Kidney tubule cell (primary cell): ENCODE data around the gene CD72.
A peak's percentile ranks its signal among the peaks of the same experiment; 100 is the strongest.
"Not testable (repeated sequence)": the region's sequence is repeated elsewhere in the genome, so short reads cannot be mapped to it uniquely, and the experiment has no call there.

Experiments
- DNase-seq: peaks from one replicate; pipeline ENCODE4 v3.0.0-alpha.2; 2018; ENCODE audit warnings: low spot score

The CD72 gene

GRCh38 chr9:35649431-35650340, 31.5 kb upstream of the CD72 start:
- no peak for DNase-seq

GRCh38 chr9:35646533-35647265, 28.5 kb upstream of the CD72 start:
- DNase-seq = peak; percentile 91

- DNase-seq = peak; percentile 74
Measured at GRCh38 chr9:35646153-35646532, 27.9 kb upstream of the CD72 start.

- DNase-seq = not testable (repeated sequence)
Measured at GRCh38 chr9:35645736-35646135, 27.5 kb upstream of the CD72 start.

GRCh38 chr9:35643046-35643445, 24.8 kb upstream of the CD72 start:
- no peak for DNase-seq

- DNase-seq = not testable (repeated sequence)
Measured at GRCh38 chr9:35641478-35641877, 23.3 kb upstream of the CD72 start.

GRCh38 chr9:35640431-35640830, 22.2 kb upstream of the CD72 start:
- not testable (repeated sequence) for DNase-seq

GRCh38 chr9:35639631-35640030, 21.4 kb upstream of the CD72 start:
- no peak for DNase-seq

GRCh38 chr9:35639225-35639624, 21.0 kb upstream of the CD72 start:
- DNase-seq = not testable (repeated sequence)

- not testable (repeated sequence) for DNase-seq
Measured at GRCh38 chr9:35638751-35639150, 20.5 kb upstream of the CD72 start.

- DNase-seq = not testable (repeated sequence)
Measured at GRCh38 chr9:35637427-35637955, 19.3 kb upstream of the CD72 start.

GRCh38 chr9:35636877-35637246, 18.6 kb upstream of the CD72 start:
- DNase-seq = not testable (repeated sequence)

GRCh38 chr9:35636135-35636876, 18.1 kb upstream of the CD72 start:
- no peak for DNase-seq

GRCh38 chr9:35635730-35636129, 17.5 kb upstream of the CD72 start:
- DNase-seq = no peak

- no peak for DNase-seq
Measured at GRCh38 chr9:35629597-35629996, 11.4 kb upstream of the CD72 start.

GRCh38 chr9:35628389-35628991, 10.3 kb upstream of the CD72 start:
- no peak for DNase-seq

GRCh38 chr9:35627575-35627974, 9.4 kb upstream of the CD72 start:
- DNase-seq = no peak

- no peak for DNase-seq
Measured at GRCh38 chr9:35619800-35620158, 1.6 kb upstream of the CD72 start.

- no peak for DNase-seq
Measured at GRCh38 chr9:35618854-35619799, 914 bp upstream of the CD72 start.

- DNase-seq = no peak
Measured at GRCh38 chr9:35617548-35617947, 665 bp downstream of the CD72 start.
